ENCODE results near the gene ZNF473. TPM values are rescaled to one million over a fixed set of nuclear protein-coding genes. Genes with fewer than 3 reads are reported as not detected.

The ZNF473 gene
- total RNA-seq, 1 donor from 2014 or later: 3.4 TPM

GRCh38 chr19:49981603-49982593 lies 43.9 kb upstream of the ZNF473 start:
- Histone ChIP-seq H3K27me3 (no peaks in the 10 kb centered on the region), H3K4me1 (no peaks in the 10 kb centered on the region), H3K4me3 (no peak overlapping the region), H3K27ac (no peak overlapping the region), H3K36me3 (peaks cover 45 to 66% of the 10 kb centered on the region in 2 donors), H3K9me3 (no peaks in the 10 kb centered on the region)
- no peak for DNase-seq (ENCODE audit: low spot score in 2 of 2)
- intact Hi-C loops (cut with DNase I): no loop called here
- no peak for TF ChIP-seq CTCF (IDR thresholded peaks at IDR 0.05)

- no peaks in the 10 kb centered on the region for H3K27me3 ChIP-seq
- intact Hi-C loops (cut with DNase I): loop anchor here (1.0 kb wide), 1 partner anchor 46 kb away; no protein-coding TSS in a partner anchor
- no peak overlapping the region for H3K4me3 ChIP-seq
- DNase-seq (ENCODE audit: low spot score in 2 of 2): peak in 1 of 2 donors; percentile 74
- peaks cover 38 to 60% of the 10 kb centered on the region in 2 donors for H3K36me3 ChIP-seq
- H3K4me1 ChIP-seq: no peaks in the 10 kb centered on the region
- no peaks in the 10 kb centered on the region for H3K9me3 ChIP-seq
- TF ChIP-seq CTCF (IDR thresholded peaks at IDR 0.05): peak; percentile 73 to 78 (median 75)
- no peak overlapping the region for H3K27ac ChIP-seq
Observed at GRCh38 chr19:49983645-49984229, 42.1 kb upstream of the ZNF473 start.

- H3K4me1 ChIP-seq: no peaks in the 10 kb centered on the region
- H3K27ac ChIP-seq: no peak overlapping the region
- no peaks in the 10 kb centered on the region for H3K9me3 ChIP-seq
- intact Hi-C loops (cut with DNase I): no loop called here
- no peak for TF ChIP-seq CTCF (IDR thresholded peaks at IDR 0.05)
- H3K4me3 ChIP-seq: no peak overlapping the region
- H3K36me3 ChIP-seq: peaks cover 41 to 60% of the 10 kb centered on the region in 2 donors
- no peak for DNase-seq (ENCODE audit: low spot score in 2 of 2)
- H3K27me3 ChIP-seq: no peaks in the 10 kb centered on the region
Observed at GRCh38 chr19:49984491-49984890, 41.3 kb upstream of the ZNF473 start.

- H3K36me3 ChIP-seq: peaks cover 45 to 69% of the 10 kb centered on the region in 2 donors
- no peak for DNase-seq (ENCODE audit: low spot score in 2 of 2)
Observed at GRCh38 chr19:49985871-49986270, 39.9 kb upstream of the ZNF473 start.

GRCh38 chr19:49986354-49986753 lies 39.5 kb upstream of the ZNF473 start:
- H3K4me3 ChIP-seq: no peak overlapping the region
- peaks cover 47 to 69% of the 10 kb centered on the region in 2 donors for H3K36me3 ChIP-seq
- DNase-seq (ENCODE audit: low spot score in 2 of 2): no peak
- intact Hi-C loops (cut with DNase I): loop anchor here (2.0 to 5.0 kb wide), 2 partner anchors 18 to 41 kb away; partner anchors contain the start of genes VRK3 and ZNF473
- no peaks in the 10 kb centered on the region for H3K4me1 ChIP-seq
- no peaks in the 10 kb centered on the region for H3K9me3 ChIP-seq
- no peak for TF ChIP-seq CTCF (IDR thresholded peaks at IDR 0.05)
- H3K27me3 ChIP-seq: no peaks in the 10 kb centered on the region
- H3K27ac ChIP-seq: no peak overlapping the region

More at GRCh38 chr19:49985871-49986270, 39.9 kb upstream of the ZNF473 start:
- intact Hi-C loops (cut with DNase I): loop anchor here (2.0 to 5.0 kb wide), 2 partner anchors 19 to 41 kb away; partner anchors contain the start of genes VRK3 and ZNF473
- no peaks in the 10 kb centered on the region for H3K4me1 ChIP-seq
- TF ChIP-seq CTCF (IDR thresholded peaks at IDR 0.05): no peak
- H3K4me3 ChIP-seq: no peak overlapping the region
- no peak overlapping the region for H3K27ac ChIP-seq
- H3K27me3 ChIP-seq: no peaks in the 10 kb centered on the region
- H3K9me3 ChIP-seq: no peaks in the 10 kb centered on the region

Data from ascending aorta (tissue), 2 donors.